Panc1 (cell line): ENCODE measurements around the gene MRPL4.

Source experiments
- POLR2AphosphoS5 ChIP-seq: IDR thresholded peaks from 2 replicates; pipeline ENCODE4 v1.6.1; 2012; ENCODE audit warnings: mild to moderate bottlenecking, low read depth, low read length, moderate library complexity
- SIN3A ChIP-seq: IDR thresholded peaks from 2 replicates; pipeline ENCODE4 v1.6.1; 2012; ENCODE audit warnings: low read depth, mild to moderate bottlenecking, low read length, moderate library complexity, borderline replicate concordance; ENCODE audit not compliant: insufficient read depth

GRCh38 chr19:10284065-10284959, 32.3 kb downstream of the MRPL4 start:
- no peak for TF ChIP-seq POLR2AphosphoS5
- TF ChIP-seq SIN3A, result no peak
